Umbilical cord (tissue), 1 donor: ENCODE data around the gene BOC. TPM values are rescaled to one million over a fixed set of nuclear protein-coding genes. Genes with fewer than 3 reads are reported as not detected.

ENCODE experiments used
- total RNA-seq: library from RNA; depleted of rRNA; stranded (reverse); fragments of >200 nt; gene quantifications from one replicate; pipeline ENCODE4 v1.2.3, GENCODE V29; 2014; ENCODE audit warnings: low replicate concordance; ENCODE audit not compliant: insufficient read depth

The BOC gene
- total RNA-seq, 1 donor from 2014 or later, result 65.5 TPM

Other genes with a start within 250 kb of the BOC start
- 14.2 TPM for gene CD200R1, start 236.5 kb upstream of the BOC start, total RNA-seq
- 29.9 TPM for gene GTPBP8, start 220.6 kb upstream of the BOC start, total RNA-seq
- gene CFAP44, start 229.9 kb downstream of the BOC start, total RNA-seq, result 10.1 TPM